Mammary epithelial cell (primary cell): ENCODE measurements around the gene ADK.

Experiments
- EZH2 ChIP-seq: IDR thresholded peaks from 2 replicates; pipeline ENCODE4 v1.6.1; 2012; ENCODE audit warnings: low read length, inconsistent platforms, borderline replicate concordance
- TF ChIP-seq, protein P1 (sequence below), 2 donors: IDR thresholded peaks in 1 of 2; conservative IDR thresholded peaks in 1 of 2; 2 replicates each; pipeline ENCODE4 v1.5.1; 2011 to 2012; ENCODE audit warnings: inconsistent platforms in 2 of 2, low read length in 2 of 2, mild to moderate bottlenecking in 2 of 2, control low read depth in 1 of 2, low read depth in 1 of 2; ENCODE audit not compliant: insufficient read depth in 1 of 2; ENCODE audit errors: extremely low read depth in 1 of 2

DNA sequence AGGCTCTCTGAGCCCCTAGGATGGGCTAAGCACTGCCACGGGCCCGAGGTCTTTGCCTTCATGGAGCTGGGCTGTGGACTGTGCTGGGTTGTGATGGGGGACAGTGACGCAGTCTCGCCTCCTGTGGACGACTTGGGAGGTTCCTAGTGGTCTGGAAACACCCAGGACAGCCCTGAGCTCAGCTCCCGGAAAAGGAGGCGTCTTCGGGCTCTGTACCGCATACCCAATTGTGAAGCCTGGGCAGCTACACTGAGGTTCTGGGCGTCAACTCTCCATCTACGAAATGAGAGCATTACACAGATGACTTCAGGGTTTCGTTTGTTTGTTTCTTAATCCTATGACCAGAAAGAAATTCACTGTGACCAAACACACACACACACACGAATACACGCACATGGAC is 595.8 kb downstream of the ADK start:
- TF ChIP-seq, protein P1, sequence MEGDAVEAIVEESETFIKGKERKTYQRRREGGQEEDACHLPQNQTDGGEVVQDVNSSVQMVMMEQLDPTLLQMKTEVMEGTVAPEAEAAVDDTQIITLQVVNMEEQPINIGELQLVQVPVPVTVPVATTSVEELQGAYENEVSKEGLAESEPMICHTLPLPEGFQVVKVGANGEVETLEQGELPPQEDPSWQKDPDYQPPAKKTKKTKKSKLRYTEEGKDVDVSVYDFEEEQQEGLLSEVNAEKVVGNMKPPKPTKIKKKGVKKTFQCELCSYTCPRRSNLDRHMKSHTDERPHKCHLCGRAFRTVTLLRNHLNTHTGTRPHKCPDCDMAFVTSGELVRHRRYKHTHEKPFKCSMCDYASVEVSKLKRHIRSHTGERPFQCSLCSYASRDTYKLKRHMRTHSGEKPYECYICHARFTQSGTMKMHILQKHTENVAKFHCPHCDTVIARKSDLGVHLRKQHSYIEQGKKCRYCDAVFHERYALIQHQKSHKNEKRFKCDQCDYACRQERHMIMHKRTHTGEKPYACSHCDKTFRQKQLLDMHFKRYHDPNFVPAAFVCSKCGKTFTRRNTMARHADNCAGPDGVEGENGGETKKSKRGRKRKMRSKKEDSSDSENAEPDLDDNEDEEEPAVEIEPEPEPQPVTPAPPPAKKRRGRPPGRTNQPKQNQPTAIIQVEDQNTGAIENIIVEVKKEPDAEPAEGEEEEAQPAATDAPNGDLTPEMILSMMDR (conservative IDR thresholded peaks at IDR 0.05 in 1 of 2, IDR thresholded peaks at IDR 0.05 in 1 of 2; ENCODE audit: extremely low read depth in 1 of 2, insufficient read depth in 1 of 2, low read depth in 1 of 2, low read length in 2 of 2), result no peak
- no peak for TF ChIP-seq EZH2
